HG03159 (cell line): Measurements from ENCODE around the gene LIPE.

Experiments
- ATAC-seq: cut with Tn5 transposase; IDR thresholded peaks from one replicate; pipeline ENCODE4 v1.9.1; 2021; ENCODE audit warnings: mild to moderate bottlenecking, moderate library complexity; ENCODE audit not compliant: unreplicated experiment

The LIPE gene

GRCh38 chr19:42412661-42413076 is 14.5 kb downstream of the LIPE start:
- no peak for ATAC-seq

- no peak for ATAC-seq
Measured at GRCh38 chr19:42412227-42412626, 15.0 kb downstream of the LIPE start.

GRCh38 chr19:42411581-42412178 is 15.5 kb downstream of the LIPE start:
- no peak for ATAC-seq

- no peak for ATAC-seq
Measured at GRCh38 chr19:42410371-42410770, 16.8 kb downstream of the LIPE start.

- no peak for ATAC-seq
Measured at GRCh38 chr19:42409477-42409876, 17.7 kb downstream of the LIPE start.

GRCh38 chr19:42407816-42408175 is 19.4 kb downstream of the LIPE start:
- no peak for ATAC-seq

GRCh38 chr19:42407085-42407815 is 19.9 kb downstream of the LIPE start:
- no peak for ATAC-seq

- ATAC-seq = no peak
Measured at GRCh38 chr19:42406111-42406510, 21.1 kb downstream of the LIPE start.

- no peak for ATAC-seq
Measured at GRCh38 chr19:42403586-42403985, 23.6 kb downstream of the LIPE start.

GRCh38 chr19:42402376-42403116 is 24.6 kb downstream of the LIPE start:
- no peak for ATAC-seq

- no peak for ATAC-seq
Measured at GRCh38 chr19:42401365-42402303, 25.6 kb downstream of the LIPE start.

- ATAC-seq = no peak
Measured at GRCh38 chr19:42400404-42400803, 26.8 kb downstream of the LIPE start.

- no peak for ATAC-seq
Measured at GRCh38 chr19:42397263-42398166, 29.7 kb downstream of the LIPE start.

- peak; percentile 95 for ATAC-seq
Measured at GRCh38 chr19:42396381-42397262, 30.6 kb downstream of the LIPE start.

GRCh38 chr19:42394751-42395150 is 32.4 kb downstream of the LIPE start:
- no peak for ATAC-seq

GRCh38 chr19:42392165-42392564 is 35.0 kb downstream of the LIPE start:
- no peak for ATAC-seq

- no peak for ATAC-seq
Measured at GRCh38 chr19:42389899-42390298, 37.3 kb downstream of the LIPE start, which contains the start of gene CNFN. TSS of gene CNFN (minus strand) at chr19:42390297. CDS start at chr19:42389037, 1,260 bp downstream.

- no peak for ATAC-seq
Measured at GRCh38 chr19:42388851-42389489, 38.2 kb downstream of the LIPE start.
